Measurements from ENCODE around the gene TRPM2. TPM values are rescaled to one million over a fixed set of nuclear protein-coding genes. Genes with fewer than 3 reads are reported as not detected.

The TRPM2 gene
- total RNA-seq, 1 experiment from 2014 or later, result 28.1 TPM

- no peaks in the 10 kb centered on the region for H3K4me1 ChIP-seq (ENCODE audit: control insufficient read depth in 1 of 2, insufficient read depth in 2 of 2, low read length in 2 of 2)
- H3K36me3 ChIP-seq (ENCODE audit: control insufficient read depth in 1 of 2, insufficient read depth in 2 of 2, low read length in 2 of 2), result peaks cover 2 to 16% of the 10 kb centered on the region in 2 experiments; a peak in 3 of 4 replicates
- H3K9me3 ChIP-seq (ENCODE audit: control insufficient read depth in 1 of 2, insufficient read depth in 1 of 2, low read depth in 1 of 2, low read length in 2 of 2), result no peaks in the 10 kb centered on the region
- ChIA-PET RAD21 (ENCODE audit: low non-redundant PET in 1 of 2, low total read pairs in 2 of 2, uncharacterized antibody in 2 of 2, unreplicated experiment in 2 of 2) (no interaction called here), CTCF (no interaction called here), POLR2A (no interaction called here)
- intact Hi-C loops (cut with micrococcal nuclease), result no loop called here
- BruUV-seq (replicated peaks), result no TSS peak
- H3K4me2 ChIP-seq (ENCODE audit: low read length), result no peak overlapping the region
- no peak overlapping the region for H2AFZ ChIP-seq (ENCODE audit: low read depth, low read length, poor library complexity, severe bottlenecking)
- TF ChIP-seq RAD21 (IDR thresholded peaks at IDR 0.05; ENCODE audit: low read depth) (no peak), ZFX (IDR thresholded peaks at IDR 0.05) (no peak)
- ATAC-seq, result no peak
- no peak for DNase-seq (ENCODE audit: low read depth, low spot score)
- H3K9ac ChIP-seq (ENCODE audit: low read length), result no peak overlapping the region
- H4K20me1 ChIP-seq (ENCODE audit: insufficient read depth), result no peaks in the 10 kb centered on the region
- no peak overlapping the region for H3K27ac ChIP-seq (ENCODE audit: low read depth, low read length)
- H3K79me2 ChIP-seq (ENCODE audit: insufficient read depth, low read length), result no peaks in the 10 kb centered on the region; the same call in 1 of the 2 replicates
- H3K4me3 ChIP-seq (replicated peaks in 1 of 2; ENCODE audit: low read depth in 1 of 2, low read length in 2 of 2), result no peak overlapping the region
- H3K27me3 ChIP-seq (ENCODE audit: insufficient read depth, low read length), result no peaks in the 10 kb centered on the region
- H3K9me2 ChIP-seq (ENCODE audit: insufficient read depth), result no peaks in the 10 kb centered on the region
Measured at GRCh38 chr21:44438531-44439210, 85.2 kb downstream of the TRPM2 start.

GRCh38 chr21:44439211-44439600 lies 85.8 kb downstream of the TRPM2 start:
- RAD21 ChIA-PET (ENCODE audit: low non-redundant PET in 1 of 2, low total read pairs in 2 of 2, uncharacterized antibody in 2 of 2, unreplicated experiment in 2 of 2), result no interaction called here
- CTCF ChIA-PET, result no interaction called here

More at GRCh38 chr21:44439211-44439600, 85.8 kb downstream of the TRPM2 start:
- no peaks in the 10 kb centered on the region for H4K20me1 ChIP-seq (ENCODE audit: insufficient read depth)
- H3K9ac ChIP-seq (ENCODE audit: low read length), result no peak overlapping the region
- peaks cover 2 to 16% of the 10 kb centered on the region in 2 experiments; a peak in 3 of 4 replicates for H3K36me3 ChIP-seq (ENCODE audit: control insufficient read depth in 1 of 2, insufficient read depth in 2 of 2, low read length in 2 of 2)
- no TSS peak for BruUV-seq (replicated peaks)
- H3K79me2 ChIP-seq (ENCODE audit: insufficient read depth, low read length), result no peaks in the 10 kb centered on the region
- H3K4me2 ChIP-seq (ENCODE audit: low read length), result no peak overlapping the region
- H3K27me3 ChIP-seq (ENCODE audit: insufficient read depth, low read length), result no peaks in the 10 kb centered on the region
- DNase-seq (ENCODE audit: low read depth, low spot score), result no peak
- POLR2A ChIA-PET, result no interaction called here
- no peak for TF ChIP-seq ZFX (IDR thresholded peaks at IDR 0.05)
- TF ChIP-seq SP1 (IDR thresholded peaks at IDR 0.05; ENCODE audit: low read depth), result no peak
- no peak for TF ChIP-seq CEBPB (IDR thresholded peaks at IDR 0.05; ENCODE audit: low read depth)
- TF ChIP-seq ZNF274 (IDR thresholded peaks at IDR 0.05; ENCODE audit: low read depth, low read length), result no peak
- no peak for TF ChIP-seq REST (IDR thresholded peaks at IDR 0.05; ENCODE audit: low read depth)
- no peak for TF ChIP-seq FOSL1 (IDR thresholded peaks at IDR 0.05; ENCODE audit: low read depth)
- TF ChIP-seq TCF7L2 (IDR thresholded peaks at IDR 0.05; ENCODE audit: borderline replicate concordance, extremely low read depth, insufficient read depth, insufficient read length), result no peak
- H3K4me3 ChIP-seq (replicated peaks in 1 of 2; ENCODE audit: low read depth in 1 of 2, low read length in 2 of 2), result no peak overlapping the region
- no peak for ATAC-seq
- H3K9me2 ChIP-seq (ENCODE audit: insufficient read depth), result no peaks in the 10 kb centered on the region
- no peak overlapping the region for H3K27ac ChIP-seq (ENCODE audit: low read depth, low read length)
- H2AFZ ChIP-seq (ENCODE audit: low read depth, low read length, poor library complexity, severe bottlenecking), result no peak overlapping the region
- no peaks in the 10 kb centered on the region for H3K9me3 ChIP-seq (ENCODE audit: control insufficient read depth in 1 of 2, insufficient read depth in 1 of 2, low read depth in 1 of 2, low read length in 2 of 2)
- intact Hi-C loops (cut with micrococcal nuclease), result no loop called here
- peaks cover under 1 to 4% of the 10 kb centered on the region in 2 experiments; a peak in 3 of 4 replicates for H3K4me1 ChIP-seq (ENCODE audit: control insufficient read depth in 1 of 2, insufficient read depth in 2 of 2, low read length in 2 of 2)
